ENCODE measurements around the gene NOP9.
"Not testable (repeated sequence)": the region's sequence is repeated elsewhere in the genome, so short reads cannot be mapped to it uniquely, and the experiment has no call there.

Gene NOP9

GRCh38 chr14:24310646-24311604 lies 11.3 kb downstream of the NOP9 start, which contains the start of gene LTB4R:
LTB4R (plus strand) TSS chr14:24311502; CDS start chr14:24315652, 4,150 bp downstream.
- no peak for DNase-seq

- DNase-seq = no peak
Observed at GRCh38 chr14:24311837-24312615, 12.4 kb downstream of the NOP9 start.

- no peak for DNase-seq
Observed at GRCh38 chr14:24312736-24313507, 13.3 kb downstream of the NOP9 start.

- DNase-seq = no peak
Observed at GRCh38 chr14:24313913-24314312, 14.3 kb downstream of the NOP9 start.

- no peak for DNase-seq
Observed at GRCh38 chr14:24314377-24315193, 14.9 kb downstream of the NOP9 start.

GRCh38 chr14:24315243-24315806 lies 15.7 kb downstream of the NOP9 start:
- DNase-seq = no peak

GRCh38 chr14:24315807-24316596 lies 16.4 kb downstream of the NOP9 start:
- DNase-seq = no peak

GRCh38 chr14:24316597-24316950 lies 16.9 kb downstream of the NOP9 start:
- DNase-seq = no peak

GRCh38 chr14:24317141-24317928 lies 17.7 kb downstream of the NOP9 start:
- DNase-seq = no peak

GRCh38 chr14:24321212-24321975 lies 21.7 kb downstream of the NOP9 start:
- no peak for DNase-seq

GRCh38 chr14:24322672-24323071 lies 23.0 kb downstream of the NOP9 start:
- DNase-seq = no peak

- no peak for DNase-seq
Observed at GRCh38 chr14:24323341-24323740, 23.7 kb downstream of the NOP9 start.

- DNase-seq = no peak
Observed at GRCh38 chr14:24324024-24324423, 24.4 kb downstream of the NOP9 start.

- no peak for DNase-seq
Observed at GRCh38 chr14:24325041-24325530, 25.4 kb downstream of the NOP9 start.

- no peak for DNase-seq
Observed at GRCh38 chr14:24325963-24326362, 26.3 kb downstream of the NOP9 start.

- DNase-seq = no peak
Observed at GRCh38 chr14:24327303-24327702, 27.7 kb downstream of the NOP9 start.

GRCh38 chr14:24327914-24328313 lies 28.3 kb downstream of the NOP9 start:
- not testable (repeated sequence) for DNase-seq

GRCh38 chr14:24329073-24329663 lies 29.5 kb downstream of the NOP9 start:
- no peak for DNase-seq

GRCh38 chr14:24329736-24330135 lies 30.1 kb downstream of the NOP9 start:
- no peak for DNase-seq

Data from NCI-H1694 (cell line).